H9 (cell line): Measurements from ENCODE around the gene CPE. TPM values are rescaled to one million over a fixed set of nuclear protein-coding genes. Genes with fewer than 3 reads are reported as not detected.
A peak's percentile ranks its signal among the peaks of the same experiment; 100 is the strongest.

Experiments used
- DNase-seq: peaks from one replicate; pipeline ENCODE4 v3.0.0-alpha.2; 2017
- H2AFZ ChIP-seq: one replicate; pipeline ENCODE4 v1.6.1; 2013; ENCODE audit warnings: mild to moderate bottlenecking, low read length, control low read depth, moderate library complexity
- H2AK5ac ChIP-seq: 2 replicates; pipeline ENCODE4 v1.6.1; 2013; ENCODE audit warnings: low read length, control low read depth, mixed read lengths; ENCODE audit not compliant: insufficient read length
- H2BK120ac ChIP-seq: one replicate; pipeline ENCODE4 v1.6.1; 2013; ENCODE audit warnings: low read depth, mild to moderate bottlenecking, low read length, control low read depth, inconsistent platforms; ENCODE audit not compliant: poor library complexity, severe bottlenecking
- H2BK12ac ChIP-seq: 2 replicates; pipeline ENCODE4 v1.6.1; 2013; ENCODE audit warnings: low read length, control low read depth, mixed read lengths, low read depth; ENCODE audit not compliant: insufficient read length
- H2BK15ac ChIP-seq: 2 replicates; pipeline ENCODE4 v1.6.1; 2013; ENCODE audit warnings: low read depth, low read length, control low read depth
- H2BK20ac ChIP-seq: one replicate; pipeline ENCODE4 v1.6.1; 2013; ENCODE audit warnings: low read depth, mild to moderate bottlenecking, low read length, control low read depth, inconsistent platforms; ENCODE audit not compliant: poor library complexity, severe bottlenecking
- H2BK5ac ChIP-seq: 2 replicates; pipeline ENCODE4 v1.6.1; 2013; ENCODE audit warnings: low read length, control low read depth, mixed read lengths; ENCODE audit not compliant: insufficient read length
- H3K14ac ChIP-seq: 2 replicates; pipeline ENCODE4 v1.6.1; 2013; ENCODE audit warnings: low read length, control low read depth; ENCODE audit not compliant: insufficient read depth
- H3K18ac ChIP-seq: 2 replicates; pipeline ENCODE4 v1.6.1; 2013; ENCODE audit warnings: low read depth, mild to moderate bottlenecking, mixed read lengths, low read length, control low read depth; ENCODE audit not compliant: insufficient read length
- H3K23ac ChIP-seq: 2 replicates; pipeline ENCODE4 v1.6.1; 2013; ENCODE audit warnings: low read length, control low read depth, mixed read lengths, low read depth; ENCODE audit not compliant: insufficient read length
- H3K23me2 ChIP-seq: 2 replicates; pipeline ENCODE4 v1.6.1; 2013; ENCODE audit warnings: low read depth, mild to moderate bottlenecking, mixed read lengths, low read length, control low read depth; ENCODE audit not compliant: insufficient read length, poor library complexity, severe bottlenecking
- H3K27ac ChIP-seq: 2 replicates; pipeline ENCODE4 v1.5.1; 2013; ENCODE audit warnings: low read length, control low read depth, mixed read lengths, low read depth; ENCODE audit not compliant: insufficient read length
- H3K27me3 ChIP-seq: 2 replicates; pipeline ENCODE4 v1.6.1; 2013; ENCODE audit warnings: low read length, control low read depth, inconsistent platforms; ENCODE audit not compliant: insufficient read depth
- H3K4ac ChIP-seq: 2 replicates; pipeline ENCODE4 v1.6.1; 2013; ENCODE audit warnings: low read depth, mild to moderate bottlenecking, control low read depth, inconsistent platforms, low read length, moderate library complexity
- H3K4me1 ChIP-seq: 2 replicates; pipeline ENCODE4 v1.6.1; 2013; ENCODE audit warnings: low read length, control low read depth, inconsistent platforms; ENCODE audit not compliant: insufficient read depth
- H3K4me2 ChIP-seq: 2 replicates; pipeline ENCODE4 v1.6.1; 2013; ENCODE audit warnings: low read length, control low read depth, mixed read lengths; ENCODE audit not compliant: insufficient read length, insufficient read depth
- H3K56ac ChIP-seq: 2 replicates; pipeline ENCODE4 v1.6.1; 2013; ENCODE audit warnings: low read depth, mild to moderate bottlenecking, mixed read lengths, low read length, control low read depth; ENCODE audit not compliant: insufficient read length
- H3K79me1 ChIP-seq: 2 replicates; pipeline ENCODE4 v1.6.1; 2013; ENCODE audit warnings: low read depth, mild to moderate bottlenecking, moderate library complexity, low read length, control low read depth, inconsistent platforms; ENCODE audit not compliant: insufficient read depth, poor library complexity, severe bottlenecking
- H3K79me2 ChIP-seq: 2 replicates; pipeline ENCODE4 v1.6.1; 2013; ENCODE audit warnings: low read length, control low read depth, inconsistent platforms; ENCODE audit not compliant: insufficient read depth
- H3K9ac ChIP-seq: 2 replicates; pipeline ENCODE4 v1.6.1; 2013; ENCODE audit warnings: low read length, control low read depth, mixed read lengths; ENCODE audit not compliant: insufficient read length; ENCODE audit errors: extremely low read depth
- H3K9me3 ChIP-seq: one replicate; pipeline ENCODE4 v1.6.1; 2013; ENCODE audit warnings: low read depth, low read length, inconsistent platforms; ENCODE audit not compliant: control insufficient read depth
- H3T11ph ChIP-seq: one replicate; pipeline ENCODE4 v1.6.1; 2013; ENCODE audit warnings: mild to moderate bottlenecking, low read length, control low read depth, inconsistent platforms
- H4K20me1 ChIP-seq: one replicate; pipeline ENCODE4 v1.6.1; 2013; ENCODE audit not compliant: control insufficient read depth, insufficient read length, insufficient read depth
- H4K5ac ChIP-seq: 2 replicates; pipeline ENCODE4 v1.6.1; 2013; ENCODE audit warnings: low read depth, mild to moderate bottlenecking, mixed read lengths, low read length, control low read depth; ENCODE audit not compliant: insufficient read length
- H4K8ac ChIP-seq: replicated peaks from 2 replicates; pipeline ENCODE4 v1.6.1; 2013; ENCODE audit warnings: low read length, control low read depth, mixed read lengths, low read depth; ENCODE audit not compliant: insufficient read length
- H4K91ac ChIP-seq: 2 replicates; pipeline ENCODE4 v1.6.1; 2013; ENCODE audit warnings: low read depth, mild to moderate bottlenecking, moderate library complexity, mixed read lengths, low read length, control low read depth; ENCODE audit not compliant: insufficient read length
- H3K27ac Mint-ChIP-seq, 3 experiments: 2 replicates in 2 of 3; 3 replicates in 1 of 3; pipeline ENCODE4 v1.8.0; 2020 to 2021; ENCODE audit warnings: mixed read lengths in 3 of 3, mild to moderate bottlenecking in 1 of 3, moderate library complexity in 1 of 3
- H3K27me3 Mint-ChIP-seq: 2 replicates; pipeline ENCODE4 v1.8.0; 2021; ENCODE audit warnings: low read depth, mild to moderate bottlenecking, moderate library complexity, mixed read lengths
- H3K36me3 Mint-ChIP-seq, 3 experiments: 2 replicates in 2 of 3; 3 replicates in 1 of 3; pipeline ENCODE4 v1.8.0; 2020 to 2021; ENCODE audit warnings: low read depth in 3 of 3, mixed read lengths in 3 of 3; ENCODE audit not compliant: insufficient read depth in 1 of 3
- H3K4me1 Mint-ChIP-seq, 2 experiments: 2 replicates each; pipeline ENCODE4 v1.8.0; 2020; ENCODE audit warnings: mixed read lengths in 2 of 2
- H3K4me3 Mint-ChIP-seq, 2 experiments: 2 replicates in 1 of 2; 3 replicates in 1 of 2; pipeline ENCODE4 v1.8.0; 2020 to 2021; ENCODE audit warnings: mild to moderate bottlenecking in 2 of 2, mixed read lengths in 2 of 2, moderate library complexity in 1 of 2
- H3K9me3 Mint-ChIP-seq, 2 experiments: 2 replicates in 1 of 2; 3 replicates in 1 of 2; pipeline ENCODE4 v1.8.0; 2020; ENCODE audit warnings: mild to moderate bottlenecking in 2 of 2, mixed read lengths in 2 of 2, moderate library complexity in 1 of 2
- WGBS: extraction: QIAGEN DNeasy Blood & Tissue Kit; methylation state at CpG from one replicate; pipeline ENCODE4 v1.1.7; 2013; ENCODE audit warnings: missing lambda C conversion rate, low lambda C conversion rate, mixed read lengths; ENCODE audit not compliant: insufficient read length; ENCODE audit errors: extremely low coverage; 5-methylcytosine and 5-hydroxymethylcytosine counted together
- total RNA-seq: library from RNA; stranded (reverse); gene quantifications from 2 replicates; pipeline ENCODE4 v1.2.1, GENCODE V29; 2021
- TF ChIP-seq, protein P1 (sequence below): fragments of 200-600 bp; sonication (generic); conservative IDR thresholded peaks from 3 replicates; pipeline ENCODE4 v1.8.0; 2021; ENCODE audit warnings: antibody characterized with exemption, mild to moderate bottlenecking

Gene CPE
- total RNA-seq, 1 experiment from 2014 or later = 10.0 TPM

DNA sequence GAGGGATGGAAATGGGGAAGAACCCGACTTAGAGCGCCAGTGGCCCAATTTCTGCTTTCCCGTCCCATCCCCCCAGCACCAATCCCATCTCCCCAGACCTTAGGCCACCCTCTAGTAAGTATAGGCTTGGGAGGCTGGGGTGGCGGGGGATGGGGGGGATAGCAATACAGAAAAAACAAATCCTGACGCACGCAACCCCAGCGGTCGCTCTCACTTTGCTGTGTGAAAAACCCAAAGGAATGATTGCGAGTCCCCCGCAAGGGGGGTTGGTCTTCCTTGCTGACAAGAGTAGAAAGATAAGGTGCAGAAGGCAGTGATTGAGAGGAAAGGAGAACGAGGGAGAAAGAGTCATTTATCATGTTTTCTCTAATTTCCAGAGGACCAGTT is 863 bp downstream of the CPE start:
- peak overlapping the region; percentile 64 to 80 for H3K4me3 Mint-ChIP-seq
- H3T11ph ChIP-seq = no peak overlapping the region
- H3K18ac ChIP-seq = no peak overlapping the region
- no peaks in the 10 kb centered on the region for H3K79me1 ChIP-seq
- no peak overlapping the region for H2BK15ac ChIP-seq
- H3K4ac ChIP-seq = no peak overlapping the region
- H3K27ac ChIP-seq = no peak overlapping the region
- H2AFZ ChIP-seq = no peak overlapping the region
- H3K14ac ChIP-seq = no peak overlapping the region
- H3K56ac ChIP-seq = no peak overlapping the region
- no peak overlapping the region for H4K8ac ChIP-seq
- no peaks in the 10 kb centered on the region for H3K36me3 Mint-ChIP-seq
- peaks cover 24 to 25% of the 10 kb centered on the region in 2 experiments for H3K4me1 Mint-ChIP-seq
- H3K23me2 ChIP-seq = peaks cover 10% of the 10 kb centered on the region
- TF ChIP-seq, protein P1, sequence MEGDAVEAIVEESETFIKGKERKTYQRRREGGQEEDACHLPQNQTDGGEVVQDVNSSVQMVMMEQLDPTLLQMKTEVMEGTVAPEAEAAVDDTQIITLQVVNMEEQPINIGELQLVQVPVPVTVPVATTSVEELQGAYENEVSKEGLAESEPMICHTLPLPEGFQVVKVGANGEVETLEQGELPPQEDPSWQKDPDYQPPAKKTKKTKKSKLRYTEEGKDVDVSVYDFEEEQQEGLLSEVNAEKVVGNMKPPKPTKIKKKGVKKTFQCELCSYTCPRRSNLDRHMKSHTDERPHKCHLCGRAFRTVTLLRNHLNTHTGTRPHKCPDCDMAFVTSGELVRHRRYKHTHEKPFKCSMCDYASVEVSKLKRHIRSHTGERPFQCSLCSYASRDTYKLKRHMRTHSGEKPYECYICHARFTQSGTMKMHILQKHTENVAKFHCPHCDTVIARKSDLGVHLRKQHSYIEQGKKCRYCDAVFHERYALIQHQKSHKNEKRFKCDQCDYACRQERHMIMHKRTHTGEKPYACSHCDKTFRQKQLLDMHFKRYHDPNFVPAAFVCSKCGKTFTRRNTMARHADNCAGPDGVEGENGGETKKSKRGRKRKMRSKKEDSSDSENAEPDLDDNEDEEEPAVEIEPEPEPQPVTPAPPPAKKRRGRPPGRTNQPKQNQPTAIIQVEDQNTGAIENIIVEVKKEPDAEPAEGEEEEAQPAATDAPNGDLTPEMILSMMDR = no peak
- no peak overlapping the region for H3K27ac Mint-ChIP-seq
- H3K9me3 ChIP-seq = no peaks in the 10 kb centered on the region
- peaks cover 4% of the 10 kb centered on the region; the same call in 1 of the 2 replicates for H3K27me3 ChIP-seq
- H3K9me3 Mint-ChIP-seq = no peaks in the 10 kb centered on the region
- WGBS = no CpG with 5 or more reads among the region's 11 CpGs
- no peaks in the 10 kb centered on the region; the same call in 1 of the 2 replicates for H3K4me1 ChIP-seq
- peaks cover 52% of the 10 kb centered on the region for H3K27me3 Mint-ChIP-seq
- H2BK20ac ChIP-seq = no peak overlapping the region
- H3K4me2 ChIP-seq = peak overlapping the region; percentile 69
- no peak overlapping the region for H3K9ac ChIP-seq
- H2BK12ac ChIP-seq = no peak overlapping the region
- no peak overlapping the region for H2BK5ac ChIP-seq
- H2BK120ac ChIP-seq = no peak overlapping the region
- H4K91ac ChIP-seq = no peak overlapping the region
- peak; percentile 59 for DNase-seq
- H4K5ac ChIP-seq = no peak overlapping the region
- H3K23ac ChIP-seq = no peak overlapping the region
- no peaks in the 10 kb centered on the region for H3K79me2 ChIP-seq
- H4K20me1 ChIP-seq = no peaks in the 10 kb centered on the region
- no peak overlapping the region for H2AK5ac ChIP-seq
